Thyroid gland (tissue), 4 donors: ENCODE results near the gene CARD11. TPM values are rescaled to one million over a fixed set of nuclear protein-coding genes. Genes with fewer than 3 reads are reported as not detected.
"Not testable (repeated sequence)": the region's sequence is repeated elsewhere in the genome, so short reads cannot be mapped to it uniquely, and the experiment has no call there.

Source experiments
- DNase-seq, 2 donors: peaks; one replicate each; pipeline ENCODE4 v3.0.0-alpha.2; 2019
- H3K27ac ChIP-seq, 3 donors: fragments of 200-600 bp; sonication (generic); 1 replicate in 2 of 3; 2 replicates in 1 of 3; pipeline ENCODE4 v1.5.1; 2016 to 2019; ENCODE audit warnings: mild to moderate bottlenecking in 1 of 3, moderate library complexity in 1 of 3
- H3K27me3 ChIP-seq: fragments of 200-600 bp; sonication (generic); one replicate; pipeline ENCODE4 v1.5.1; 2019
- H3K36me3 ChIP-seq, 2 donors: fragments of 200-600 bp; sonication (generic); one replicate each; pipeline ENCODE4 v1.5.1; 2016 to 2019
- H3K4me1 ChIP-seq, 2 donors: fragments of 200-600 bp; sonication (generic); one replicate each; pipeline ENCODE4 v1.5.1; 2017 to 2019
- H3K4me3 ChIP-seq, 3 donors: fragments of 200-600 bp; sonication (generic); replicated peaks in 1 of 3; 1 replicate in 2 of 3; 2 replicates in 1 of 3; pipeline ENCODE4 v1.5.1; 2016; ENCODE audit warnings: mild to moderate bottlenecking in 1 of 3
- H3K9me3 ChIP-seq: fragments of 200-600 bp; sonication (generic); one replicate; pipeline ENCODE4 v1.5.1; 2017
- POLR2A ChIP-seq, 2 donors: fragments of 450-650 bp; IDR thresholded peaks; one replicate each; pipeline ENCODE4 v1.6.1; 2017; ENCODE audit warnings: antibody characterized with exemption in 2 of 2, mild to moderate bottlenecking in 2 of 2, moderate library complexity in 1 of 2
- WGBS, 2 donors: methylation state at CpG; one replicate each; pipeline ENCODE4 v1.1.5; 2017; 5-methylcytosine and 5-hydroxymethylcytosine counted together
- intact Hi-C: fragments of 100-400 bp; cut with DNase I; formaldehyde crosslinking; loops from one replicate; pipeline ENCODE4 v1.15.1; 2023
- total RNA-seq, 4 donors: library from RNA; depleted of rRNA; stranded (reverse); fragments of >200 nt; gene quantifications; one replicate each; pipeline ENCODE4 v1.2.3, GENCODE V29; 2016
- TF ChIP-seq, protein P1 (sequence below), 6 experiments: fragments of 200-600 bp in 3 of 6; fragments of 450-650 bp in 3 of 6; sonication (generic) in 3 of 6; IDR thresholded peaks; one replicate each; pipeline ENCODE4 v1.5.1; 2016 to 2019; ENCODE audit warnings: antibody characterized with exemption in 6 of 6, mild to moderate bottlenecking in 2 of 6, inconsistent platforms in 1 of 6, moderate library complexity in 1 of 6

CARD11 gene
- total RNA-seq, 4 donors from 2014 or later, result 0.45 to 7.7 (median 1.9) TPM

DNA sequence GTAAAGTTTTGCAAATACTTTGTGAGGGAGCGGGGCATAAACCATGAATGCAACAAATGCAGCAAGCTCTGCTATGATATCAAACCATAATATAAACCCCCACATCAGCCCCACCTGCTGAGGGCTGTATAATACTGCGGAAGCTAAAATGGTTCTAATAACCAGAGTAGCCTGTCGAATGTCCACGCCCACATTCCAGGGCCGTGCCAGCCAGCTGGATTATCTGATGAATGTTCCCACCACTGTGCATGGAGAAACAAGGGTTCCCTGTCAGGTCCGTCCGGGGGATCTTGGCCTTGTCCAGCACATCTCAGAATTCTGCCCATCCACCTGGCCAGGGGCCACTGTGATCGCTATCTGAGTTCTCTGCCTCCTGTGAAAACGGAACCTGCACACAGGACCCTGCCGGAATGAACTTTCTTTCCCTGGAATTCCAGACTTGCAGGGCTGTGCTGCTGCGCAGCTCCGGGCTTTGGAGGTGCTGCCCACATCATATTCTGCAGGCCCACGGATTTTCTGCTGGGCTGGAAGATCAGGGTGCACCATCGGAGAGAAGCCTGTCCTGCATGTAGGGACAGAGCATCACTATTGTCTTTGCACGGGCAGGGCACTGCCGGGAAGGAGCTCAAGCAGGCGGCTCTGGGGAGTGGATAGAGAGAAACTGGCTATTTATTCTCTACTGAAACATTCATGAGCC is 122.6 kb downstream of the CARD11 start:
- Histone ChIP-seq H3K27me3 (no peaks in the 10 kb centered on the region), H3K27ac (no peak overlapping the region), H3K36me3 (no peaks in the 10 kb centered on the region), H3K4me1 (no peaks in the 10 kb centered on the region), H3K4me3 (no peak overlapping the region), H3K9me3 (no peaks in the 10 kb centered on the region)
- 58 to 62% methylated on average over 16 to 17 of the region's 17 CpGs for WGBS, 2 donors
- DNase-seq, result no peak
- intact Hi-C loops, result no loop called here
- no peak for TF ChIP-seq POLR2A (IDR thresholded peaks at IDR 0.05)
- TF ChIP-seq, protein P1, sequence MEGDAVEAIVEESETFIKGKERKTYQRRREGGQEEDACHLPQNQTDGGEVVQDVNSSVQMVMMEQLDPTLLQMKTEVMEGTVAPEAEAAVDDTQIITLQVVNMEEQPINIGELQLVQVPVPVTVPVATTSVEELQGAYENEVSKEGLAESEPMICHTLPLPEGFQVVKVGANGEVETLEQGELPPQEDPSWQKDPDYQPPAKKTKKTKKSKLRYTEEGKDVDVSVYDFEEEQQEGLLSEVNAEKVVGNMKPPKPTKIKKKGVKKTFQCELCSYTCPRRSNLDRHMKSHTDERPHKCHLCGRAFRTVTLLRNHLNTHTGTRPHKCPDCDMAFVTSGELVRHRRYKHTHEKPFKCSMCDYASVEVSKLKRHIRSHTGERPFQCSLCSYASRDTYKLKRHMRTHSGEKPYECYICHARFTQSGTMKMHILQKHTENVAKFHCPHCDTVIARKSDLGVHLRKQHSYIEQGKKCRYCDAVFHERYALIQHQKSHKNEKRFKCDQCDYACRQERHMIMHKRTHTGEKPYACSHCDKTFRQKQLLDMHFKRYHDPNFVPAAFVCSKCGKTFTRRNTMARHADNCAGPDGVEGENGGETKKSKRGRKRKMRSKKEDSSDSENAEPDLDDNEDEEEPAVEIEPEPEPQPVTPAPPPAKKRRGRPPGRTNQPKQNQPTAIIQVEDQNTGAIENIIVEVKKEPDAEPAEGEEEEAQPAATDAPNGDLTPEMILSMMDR (IDR thresholded peaks at IDR 0.05), result no peak

DNA sequence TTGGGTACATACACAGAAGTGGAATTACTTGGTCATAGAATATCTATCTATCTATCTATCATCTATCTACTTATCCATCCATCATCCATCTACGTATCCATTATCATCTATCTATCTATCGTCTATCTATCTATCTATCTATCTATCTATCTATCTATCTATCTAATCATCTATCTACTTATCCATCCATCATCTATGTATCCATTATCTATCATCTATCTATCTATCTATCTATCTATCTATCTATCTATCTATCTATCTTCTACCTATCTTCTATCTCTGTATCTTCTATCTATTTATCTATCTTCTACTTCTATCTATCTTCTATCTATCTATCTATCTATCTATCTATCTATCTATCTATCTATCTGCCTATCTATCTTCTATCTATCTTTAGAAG is 123.2 kb downstream of the CARD11 start:
- H3K9me3 ChIP-seq, H3K27me3 ChIP-seq, H3K36me3 ChIP-seq, H3K4me1 ChIP-seq, DNase-seq, H3K4me3 ChIP-seq, H3K27ac ChIP-seq, intact Hi-C loops: not testable (repeated sequence)
- 77 to 82% methylated on average over 2 of the region's 2 CpGs for WGBS, 2 donors

DNA sequence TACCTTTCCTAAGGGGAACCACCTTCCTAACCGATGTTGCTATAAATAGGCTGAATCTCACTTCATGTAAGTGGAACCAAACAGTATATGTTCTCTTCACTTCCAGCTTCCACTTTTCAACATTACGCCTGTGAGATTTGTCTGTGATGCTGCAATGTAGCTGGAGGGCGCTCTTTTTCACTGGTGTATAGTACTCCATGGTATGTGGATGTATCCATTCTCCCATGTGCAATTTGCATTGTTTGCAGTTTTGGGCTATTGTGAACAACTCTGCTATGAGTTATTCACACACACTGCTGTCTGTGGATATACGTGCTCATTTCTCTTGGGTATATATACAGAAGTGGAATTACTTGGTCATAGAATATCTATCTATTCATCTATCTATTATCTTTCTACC is 123.6 kb downstream of the CARD11 start:
- no peak overlapping the region for H3K4me3 ChIP-seq
- H3K4me1 ChIP-seq, result no peaks in the 10 kb centered on the region
- no peak overlapping the region for H3K27ac ChIP-seq
- intact Hi-C loops, result no loop called here
- no peak for DNase-seq
- H3K9me3 ChIP-seq, result no peaks in the 10 kb centered on the region
- no peaks in the 10 kb centered on the region for H3K27me3 ChIP-seq
- H3K36me3 ChIP-seq, result no peaks in the 10 kb centered on the region
- no peak for TF ChIP-seq POLR2A (IDR thresholded peaks at IDR 0.05)
- TF ChIP-seq, protein P1 (IDR thresholded peaks at IDR 0.05), result no peak
- 90 to 92% methylated on average over 4 of the region's 4 CpGs for WGBS, 2 donors

DNA sequence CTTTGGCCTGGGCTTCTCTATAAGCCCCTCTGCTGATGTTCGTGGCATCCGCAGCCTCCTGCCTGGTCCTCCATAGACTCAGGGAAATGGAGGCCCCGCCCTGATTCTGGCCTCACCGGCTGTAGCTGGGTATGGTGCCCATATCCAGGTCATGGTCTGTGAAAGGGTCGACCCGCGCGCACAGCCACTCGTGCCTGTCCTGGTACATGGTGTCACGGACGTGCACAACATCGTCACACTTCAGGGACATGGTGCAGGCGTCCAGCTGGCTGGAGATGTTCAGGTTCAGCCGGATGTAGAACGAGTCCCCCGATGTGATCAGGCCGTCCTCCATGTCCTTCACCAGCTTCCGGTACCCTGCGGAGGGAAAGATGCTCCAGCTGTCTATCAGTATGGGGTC is 124.4 kb downstream of the CARD11 start:
- WGBS, 2 donors, result 92 to 98% methylated on average over 19 of the region's 19 CpGs
- H3K27me3 ChIP-seq, result no peaks in the 10 kb centered on the region
- no peak overlapping the region for H3K4me3 ChIP-seq
- H3K27ac ChIP-seq, result no peak overlapping the region
- no peaks in the 10 kb centered on the region for H3K4me1 ChIP-seq
- DNase-seq, result no peak
- H3K36me3 ChIP-seq, result no peaks in the 10 kb centered on the region
- intact Hi-C loops, result no loop called here
- TF ChIP-seq POLR2A (IDR thresholded peaks at IDR 0.05), result no peak
- TF ChIP-seq, protein P1 (IDR thresholded peaks at IDR 0.05), result no peak
- H3K9me3 ChIP-seq, result no peaks in the 10 kb centered on the region

DNA sequence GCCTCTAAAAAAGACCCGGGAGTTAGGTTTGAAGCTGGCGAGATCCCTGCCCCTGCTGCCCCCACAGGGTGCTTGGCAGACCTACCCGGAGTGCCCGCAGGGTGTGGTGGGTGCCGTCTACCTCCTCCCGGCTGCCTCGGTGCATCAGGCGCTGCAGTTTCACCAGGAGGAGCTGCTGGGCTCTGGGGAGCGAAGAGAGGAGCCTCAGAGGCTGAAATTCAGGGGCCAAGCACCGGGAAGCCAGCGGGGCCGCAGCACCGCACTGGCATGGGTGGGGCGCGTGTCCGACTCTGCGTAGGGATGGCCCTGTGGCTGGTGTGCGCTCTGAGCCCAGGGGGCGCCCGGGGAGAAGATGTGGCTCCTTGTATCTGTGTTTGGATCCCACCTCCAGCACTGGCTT is 125.3 kb downstream of the CARD11 start:
- DNase-seq, result no peak
- Histone ChIP-seq H3K9me3 (no peaks in the 10 kb centered on the region), H3K27ac (no peak overlapping the region), H3K36me3 (no peaks in the 10 kb centered on the region), H3K4me3 (no peak overlapping the region), H3K27me3 (no peaks in the 10 kb centered on the region), H3K4me1 (no peaks in the 10 kb centered on the region)
- TF ChIP-seq, protein P1 (IDR thresholded peaks at IDR 0.05), result no peak
- no peak for TF ChIP-seq POLR2A (IDR thresholded peaks at IDR 0.05)
- 83 to 95% methylated on average over 13 to 15 of the region's 20 CpGs for WGBS, 2 donors
- intact Hi-C loops, result no loop called here
